MM.1S (cell line): ENCODE measurements around the gene TNIK.

Experiments used
- EZH2 ChIP-seq: fragments of 300-600 bp; sonication (generic); optimal IDR thresholded peaks from 2 replicates; pipeline ENCODE3; 2017; ENCODE audit warnings: low read depth, mild to moderate bottlenecking, antibody characterized with exemption, low read length, mixed read lengths
- EZH2phosphoT487 ChIP-seq: fragments of 300-600 bp; sonication (generic); IDR thresholded peaks from 2 replicates; pipeline ENCODE4 v1.6.1; 2018; ENCODE audit warnings: antibody characterized with exemption, low read length
- TF ChIP-seq, protein P1 (sequence below): fragments of 300-600 bp; sonication (generic); IDR thresholded peaks from 2 replicates; pipeline ENCODE4 v1.5.1; 2016; ENCODE audit warnings: antibody characterized with exemption, low read length, mixed read lengths

DNA sequence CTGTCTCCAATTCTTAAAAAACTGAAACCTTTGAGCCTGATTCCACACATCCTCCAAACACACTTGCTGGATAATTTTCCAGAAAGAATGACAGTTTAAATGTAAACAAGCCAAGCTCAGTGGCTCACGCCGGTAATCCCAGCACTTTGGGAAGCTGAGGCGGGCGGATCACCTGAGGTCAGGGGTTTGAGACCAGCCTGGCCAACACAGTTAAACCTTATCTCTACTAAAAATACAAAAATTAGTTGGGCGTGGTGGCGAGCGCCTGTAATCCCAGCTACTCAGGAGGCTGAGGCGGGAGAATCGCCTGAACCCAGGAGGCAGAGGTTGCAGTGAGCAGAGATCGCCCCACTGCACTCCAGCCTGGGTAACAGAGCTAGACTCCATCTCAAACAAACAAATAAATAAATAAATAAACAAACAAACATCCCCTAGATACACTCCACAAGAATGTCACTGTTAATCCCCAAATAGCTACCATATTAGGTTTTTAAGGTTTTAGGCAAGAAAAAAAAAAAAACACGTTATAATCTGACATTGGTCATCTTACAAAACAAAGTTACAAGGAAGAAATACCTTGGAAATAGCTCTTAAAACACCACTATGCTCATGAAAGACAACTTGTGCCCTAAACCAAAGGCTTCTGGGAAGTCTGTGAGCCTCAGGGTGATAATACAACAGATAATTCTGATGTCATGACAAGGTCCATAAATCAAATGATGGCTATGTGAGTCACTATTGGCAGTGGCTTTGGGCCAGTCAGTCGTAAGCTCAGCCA, 13.2 kb downstream of the TNIK start:
- TF ChIP-seq EZH2, result no peak
- TF ChIP-seq EZH2phosphoT487, result no peak
- TF ChIP-seq, protein P1, sequence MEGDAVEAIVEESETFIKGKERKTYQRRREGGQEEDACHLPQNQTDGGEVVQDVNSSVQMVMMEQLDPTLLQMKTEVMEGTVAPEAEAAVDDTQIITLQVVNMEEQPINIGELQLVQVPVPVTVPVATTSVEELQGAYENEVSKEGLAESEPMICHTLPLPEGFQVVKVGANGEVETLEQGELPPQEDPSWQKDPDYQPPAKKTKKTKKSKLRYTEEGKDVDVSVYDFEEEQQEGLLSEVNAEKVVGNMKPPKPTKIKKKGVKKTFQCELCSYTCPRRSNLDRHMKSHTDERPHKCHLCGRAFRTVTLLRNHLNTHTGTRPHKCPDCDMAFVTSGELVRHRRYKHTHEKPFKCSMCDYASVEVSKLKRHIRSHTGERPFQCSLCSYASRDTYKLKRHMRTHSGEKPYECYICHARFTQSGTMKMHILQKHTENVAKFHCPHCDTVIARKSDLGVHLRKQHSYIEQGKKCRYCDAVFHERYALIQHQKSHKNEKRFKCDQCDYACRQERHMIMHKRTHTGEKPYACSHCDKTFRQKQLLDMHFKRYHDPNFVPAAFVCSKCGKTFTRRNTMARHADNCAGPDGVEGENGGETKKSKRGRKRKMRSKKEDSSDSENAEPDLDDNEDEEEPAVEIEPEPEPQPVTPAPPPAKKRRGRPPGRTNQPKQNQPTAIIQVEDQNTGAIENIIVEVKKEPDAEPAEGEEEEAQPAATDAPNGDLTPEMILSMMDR, result no peak
